ENCODE measurements around the gene CELA3B.

- TF ChIP-seq POLR2A (IDR thresholded peaks at IDR 0.05; ENCODE audit: low read depth, low read length): no peak
- no peak for TF ChIP-seq POLR2AphosphoS5 (IDR thresholded peaks at IDR 0.05; ENCODE audit: low read depth, low read length)
- no peak for TF ChIP-seq TAF1 (IDR thresholded peaks at IDR 0.05; ENCODE audit: borderline replicate concordance, low read depth, low read length)
Measured at GRCh38 chr1:21955058-21955457, 21.8 kb upstream of the CELA3B start.

All from GM12892 (cell line).